Karpas-422 (cell line): ENCODE measurements around the gene CCDC152. TPM values are rescaled to one million over a fixed set of nuclear protein-coding genes. Genes with fewer than 3 reads are reported as not detected.
A peak's percentile ranks its signal among the peaks of the same experiment; 100 is the strongest.
"Not testable (repeated sequence)": the region's sequence is repeated elsewhere in the genome, so short reads cannot be mapped to it uniquely, and the experiment has no call there.

Experiments used
- DNase-seq: peaks from one replicate; pipeline ENCODE4 v3.0.0-alpha.2; 2015
- H2AFZ ChIP-seq: fragments of 200-600 bp; sonication (generic); 2 replicates; pipeline ENCODE4 v1.6.1; 2014; ENCODE audit warnings: antibody characterized with exemption, low read length, mixed read lengths
- H3K27ac ChIP-seq: fragments of 200-600 bp; sonication (generic); 2 replicates; pipeline ENCODE4 v1.5.1; 2014; ENCODE audit warnings: mild to moderate bottlenecking, low read length, moderate library complexity
- H3K27me3 ChIP-seq: fragments of 200-600 bp; sonication (generic); 2 replicates; pipeline ENCODE4 v1.6.1; 2014; ENCODE audit warnings: low read length, mixed read lengths
- H3K36me3 ChIP-seq: fragments of 200-600 bp; sonication (generic); 2 replicates; pipeline ENCODE4 v1.6.1; 2014; ENCODE audit warnings: low read length, mixed read lengths; ENCODE audit not compliant: insufficient read depth
- H3K4me1 ChIP-seq: fragments of 200-600 bp; sonication (generic); 2 replicates; pipeline ENCODE4 v1.6.1; 2014; ENCODE audit warnings: mild to moderate bottlenecking, low read length, mixed read lengths
- H3K4me2 ChIP-seq: fragments of 200-600 bp; sonication (generic); 2 replicates; pipeline ENCODE4 v1.6.1; 2014; ENCODE audit warnings: low read length, low read depth, mild to moderate bottlenecking; ENCODE audit not compliant: poor library complexity, severe bottlenecking
- H3K4me3 ChIP-seq: fragments of 200-600 bp; sonication (generic); 2 replicates; pipeline ENCODE4 v1.5.1; 2014; ENCODE audit warnings: mild to moderate bottlenecking, antibody characterized with exemption, low read length, mixed read lengths
- H3K79me2 ChIP-seq: fragments of 200-600 bp; sonication (generic); 2 replicates; pipeline ENCODE4 v1.6.1; 2014; ENCODE audit warnings: mild to moderate bottlenecking, low read length, mixed read lengths
- H3K9ac ChIP-seq: fragments of 200-600 bp; sonication (generic); 2 replicates; pipeline ENCODE4 v1.6.0; 2014; ENCODE audit warnings: low read length
- H3K9me2 ChIP-seq: fragments of 200-600 bp; sonication (generic), shearing (Covaris generic); replicated peaks from 2 replicates; pipeline ENCODE4 v1.6.0; 2014; ENCODE audit warnings: mild to moderate bottlenecking, low read length, moderate library complexity; ENCODE audit not compliant: insufficient read depth
- H3K9me3 ChIP-seq: fragments of 300-700, 200-600 bp; sonication (generic); 2 replicates; pipeline ENCODE4 v1.6.1; 2014; ENCODE audit warnings: low read length, mixed read lengths
- H4K20me1 ChIP-seq: fragments of 200-600 bp; sonication (generic); 2 replicates; pipeline ENCODE4 v1.6.1; 2014; ENCODE audit warnings: mild to moderate bottlenecking, antibody characterized with exemption, low read length, low read depth; ENCODE audit not compliant: insufficient read depth
- total RNA-seq: library from RNA; depleted of rRNA; stranded (reverse); fragments of >200 nt; shearing (Covaris generic); gene quantifications from 2 replicates; pipeline ENCODE4 v1.2.3, GENCODE V29; 2014; ENCODE audit warnings: low replicate concordance; rRNA removed

CCDC152 gene, protein sequence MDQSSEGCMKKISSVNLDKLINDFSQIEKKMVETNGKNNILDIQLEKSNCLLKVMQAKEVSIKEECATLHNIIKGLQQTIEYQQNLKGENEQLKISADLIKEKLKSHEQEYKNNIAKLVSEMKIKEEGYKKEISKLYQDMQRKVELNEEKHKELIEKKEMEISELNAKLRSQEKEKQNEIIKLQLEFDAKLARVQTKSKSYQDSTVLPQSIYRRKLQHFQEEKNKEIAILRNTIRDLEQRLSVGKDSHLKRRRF
- 3.6 and 20.8 TPM in 2 replicates for total RNA-seq

DNA sequence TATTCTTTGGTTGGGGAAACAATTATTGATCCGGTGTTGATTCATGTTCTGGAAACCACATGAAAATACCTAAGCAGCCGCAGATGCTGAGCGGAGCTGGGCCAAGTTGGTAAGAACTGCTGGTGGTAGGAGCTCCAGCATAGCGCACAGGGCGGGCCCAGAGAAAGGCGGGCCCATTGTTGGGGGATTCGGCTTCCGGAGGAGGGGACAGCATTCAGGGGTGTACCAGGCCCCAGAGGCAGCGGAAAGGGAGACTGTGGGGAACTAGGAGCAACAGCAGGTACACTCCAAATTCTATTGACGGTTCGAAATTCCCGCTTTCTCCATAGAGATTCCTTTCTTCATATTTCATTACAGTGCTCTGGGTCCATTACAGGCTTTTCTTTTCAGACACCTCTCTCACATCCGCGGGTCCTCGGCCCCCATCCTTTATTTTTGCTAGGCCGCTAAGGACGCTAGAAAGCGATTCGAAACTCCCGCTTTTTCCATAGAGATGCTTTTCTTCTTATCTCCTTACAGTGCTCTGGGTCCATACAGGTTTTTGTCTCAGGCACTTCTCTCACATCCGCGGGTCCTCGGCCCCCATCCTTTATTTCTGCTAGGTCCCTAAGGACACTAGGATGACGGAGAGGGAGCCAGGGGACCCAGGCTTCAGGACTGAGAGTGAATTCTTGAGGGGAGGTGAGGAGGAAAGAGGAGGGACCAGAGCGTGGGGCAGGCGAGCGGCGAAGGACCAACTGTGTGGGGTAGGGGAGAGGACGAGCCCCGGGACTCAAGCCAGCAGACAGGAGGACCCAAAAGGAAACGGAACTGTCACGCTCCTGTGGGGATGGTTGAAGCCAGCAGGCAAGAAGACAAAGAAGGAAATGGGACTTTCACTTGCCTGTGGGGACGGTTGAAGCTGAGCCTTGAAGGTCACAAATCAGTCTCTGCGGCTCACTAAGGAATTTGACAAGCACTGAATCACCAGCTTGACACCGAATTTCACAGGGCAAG is at the start of gene CCDC152:
Gene CCDC152, plus strand, starts transcription at position 213 of the 996 bp plus-strand sequence. CDS start 2,304 bp downstream, outside the sequence.
- H3K4me2 ChIP-seq: peak within 1 kb of the TSS; percentile 69
- H3K9me2 ChIP-seq: no peaks in the 10 kb centered on the region
- H3K9ac ChIP-seq: peak within 1 kb of the TSS; percentile 77
- no peaks in the 10 kb centered on the region for H3K36me3 ChIP-seq
- DNase-seq: peak; percentile 88
- no peaks in the 10 kb centered on the region for H3K9me3 ChIP-seq
- H3K79me2 ChIP-seq: peaks cover 22% of the 10 kb centered on the region
- peak within 1 kb of the TSS; percentile 89 for H2AFZ ChIP-seq
- no peaks in the 10 kb centered on the region for H4K20me1 ChIP-seq
- no peaks in the 10 kb centered on the region for H3K27me3 ChIP-seq
- peaks cover 14% of the 10 kb centered on the region for H3K4me1 ChIP-seq
- peak within 1 kb of the TSS; percentile 77 for H3K4me3 ChIP-seq
- no peak within 1 kb of the TSS for H3K27ac ChIP-seq

DNA sequence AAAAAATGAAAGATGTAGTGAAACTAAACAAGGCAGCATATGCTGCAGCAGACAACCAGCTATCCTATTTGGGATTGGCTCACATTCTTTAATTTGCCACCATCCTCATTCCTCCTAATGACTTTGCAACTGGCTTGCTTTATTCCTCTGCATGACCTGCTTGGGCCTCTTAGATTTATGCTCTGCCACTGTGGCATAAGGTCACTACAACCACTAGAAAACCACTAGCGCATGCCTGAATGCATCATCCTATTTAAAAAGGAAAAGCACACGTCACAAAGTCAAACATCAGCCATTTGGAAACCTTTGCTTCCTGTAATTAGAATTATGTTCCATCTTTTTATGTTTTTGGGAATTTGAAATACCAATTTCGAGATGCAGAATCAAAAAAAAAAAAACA is 40.8 kb upstream of the CCDC152 start:
- Histone ChIP-seq H3K27ac (no peak overlapping the region), H2AFZ (no peak overlapping the region), H3K9me2 (no peaks in the 10 kb centered on the region), H3K4me1 (no peaks in the 10 kb centered on the region), H3K36me3 (no peaks in the 10 kb centered on the region), H3K79me2 (no peaks in the 10 kb centered on the region), H3K4me3 (no peak overlapping the region), H3K9ac (no peak overlapping the region), H3K27me3 (no peaks in the 10 kb centered on the region), H3K9me3 (no peaks in the 10 kb centered on the region), H4K20me1 (no peaks in the 10 kb centered on the region), H3K4me2 (no peak overlapping the region)
- DNase-seq: no peak

DNA sequence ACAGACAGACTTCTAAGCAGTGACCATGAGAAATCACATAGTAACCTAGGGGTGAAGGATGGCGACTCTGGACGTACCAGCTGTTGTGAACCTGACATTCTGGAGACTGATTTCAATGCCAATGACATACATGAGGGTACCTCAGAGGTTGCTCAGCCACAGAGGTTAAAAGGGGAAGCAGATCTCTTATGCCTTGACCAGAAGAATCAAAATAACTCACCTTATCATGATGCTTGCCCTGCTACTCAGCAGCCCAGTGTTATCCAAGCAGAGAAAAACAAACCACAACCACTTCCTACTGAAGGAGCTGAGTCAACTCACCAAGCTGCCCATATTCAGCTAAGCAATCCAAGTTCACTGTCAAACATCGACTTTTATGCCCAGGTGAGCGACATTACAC is 38.0 kb upstream of the CCDC152 start:
- Histone ChIP-seq H2AFZ (no peak overlapping the region), H3K27ac (no peak overlapping the region), H3K27me3 (no peaks in the 10 kb centered on the region), H3K9me3 (no peaks in the 10 kb centered on the region), H3K4me1 (no peaks in the 10 kb centered on the region), H3K36me3 (no peaks in the 10 kb centered on the region), H4K20me1 (no peaks in the 10 kb centered on the region), H3K9ac (no peak overlapping the region), H3K4me3 (no peak overlapping the region), H3K79me2 (no peaks in the 10 kb centered on the region), H3K4me2 (no peak overlapping the region), H3K9me2 (no peaks in the 10 kb centered on the region)
- DNase-seq: no peak

DNA sequence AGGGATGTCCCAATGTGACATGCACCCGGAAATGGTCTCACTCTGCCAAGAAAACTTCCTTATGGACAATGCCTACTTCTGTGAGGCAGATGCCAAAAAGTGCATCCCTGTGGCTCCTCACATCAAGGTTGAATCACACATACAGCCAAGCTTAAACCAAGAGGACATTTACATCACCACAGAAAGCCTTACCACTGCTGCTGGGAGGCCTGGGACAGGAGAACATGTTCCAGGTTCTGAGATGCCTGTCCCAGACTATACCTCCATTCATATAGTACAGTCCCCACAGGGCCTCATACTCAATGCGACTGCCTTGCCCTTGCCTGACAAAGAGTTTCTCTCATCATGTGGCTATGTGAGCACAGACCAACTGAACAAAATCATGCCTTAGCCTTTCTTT is 37.6 kb upstream of the CCDC152 start:
- Histone ChIP-seq H3K9ac (no peak overlapping the region), H4K20me1 (no peaks in the 10 kb centered on the region), H3K27ac (no peak overlapping the region), H3K36me3 (no peaks in the 10 kb centered on the region), H3K9me2 (no peaks in the 10 kb centered on the region), H3K9me3 (no peaks in the 10 kb centered on the region), H3K79me2 (no peaks in the 10 kb centered on the region), H2AFZ (no peak overlapping the region), H3K4me1 (no peaks in the 10 kb centered on the region), H3K4me3 (no peak overlapping the region), H3K27me3 (no peaks in the 10 kb centered on the region), H3K4me2 (no peak overlapping the region)
- no peak for DNase-seq

DNA sequence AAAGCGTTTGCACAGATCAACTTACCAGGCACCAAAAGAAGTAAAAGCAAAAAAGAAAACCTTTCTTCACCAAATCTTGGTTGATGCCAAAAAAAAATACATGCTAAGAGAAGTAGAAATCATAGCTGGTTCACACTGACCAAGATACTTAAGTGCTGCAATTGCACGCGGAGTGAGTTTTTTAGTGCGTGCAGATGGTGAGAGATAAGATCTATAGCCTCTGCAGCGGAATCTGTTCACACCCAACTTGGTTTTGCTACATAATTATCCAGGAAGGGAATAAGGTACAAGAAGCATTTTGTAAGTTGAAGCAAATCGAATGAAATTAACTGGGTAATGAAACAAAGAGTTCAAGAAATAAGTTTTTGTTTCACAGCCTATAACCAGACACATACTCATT is 36.4 kb upstream of the CCDC152 start:
- Histone ChIP-seq H3K36me3 (no peaks in the 10 kb centered on the region), H2AFZ (no peak overlapping the region), H3K79me2 (no peaks in the 10 kb centered on the region), H3K9me2 (no peaks in the 10 kb centered on the region), H3K4me2 (no peak overlapping the region), H3K27me3 (no peaks in the 10 kb centered on the region), H4K20me1 (no peaks in the 10 kb centered on the region), H3K4me3 (no peak overlapping the region), H3K9ac (no peak overlapping the region), H3K4me1 (no peaks in the 10 kb centered on the region), H3K27ac (no peak overlapping the region), H3K9me3 (no peaks in the 10 kb centered on the region)
- no peak for DNase-seq

DNA sequence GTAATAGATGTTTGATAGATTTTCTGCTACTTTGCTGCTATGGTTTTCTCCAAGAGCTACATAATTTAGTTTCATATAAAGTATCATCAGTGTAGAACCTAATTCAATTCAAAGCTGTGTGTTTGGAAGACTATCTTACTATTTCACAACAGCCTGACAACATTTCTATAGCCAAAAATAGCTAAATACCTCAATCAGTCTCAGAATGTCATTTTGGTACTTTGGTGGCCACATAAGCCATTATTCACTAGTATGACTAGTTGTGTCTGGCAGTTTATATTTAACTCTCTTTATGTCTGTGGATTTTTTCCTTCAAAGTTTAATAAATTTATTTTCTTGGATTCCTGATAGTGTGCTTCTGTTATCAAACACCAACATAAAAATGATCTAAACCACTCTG is 35.1 kb upstream of the CCDC152 start:
- H2AFZ ChIP-seq: no peak overlapping the region
- H3K27ac ChIP-seq: no peak overlapping the region
- no peaks in the 10 kb centered on the region for H3K9me3 ChIP-seq
- H3K9me2 ChIP-seq: no peaks in the 10 kb centered on the region
- no peaks in the 10 kb centered on the region for H3K4me1 ChIP-seq
- H3K36me3 ChIP-seq: no peaks in the 10 kb centered on the region
- H3K79me2 ChIP-seq: no peaks in the 10 kb centered on the region
- no peak overlapping the region for H3K4me3 ChIP-seq
- no peak for DNase-seq
- H4K20me1 ChIP-seq: no peaks in the 10 kb centered on the region
- H3K9ac ChIP-seq: no peak overlapping the region
- H3K27me3 ChIP-seq: no peaks in the 10 kb centered on the region
- no peak overlapping the region for H3K4me2 ChIP-seq

DNA sequence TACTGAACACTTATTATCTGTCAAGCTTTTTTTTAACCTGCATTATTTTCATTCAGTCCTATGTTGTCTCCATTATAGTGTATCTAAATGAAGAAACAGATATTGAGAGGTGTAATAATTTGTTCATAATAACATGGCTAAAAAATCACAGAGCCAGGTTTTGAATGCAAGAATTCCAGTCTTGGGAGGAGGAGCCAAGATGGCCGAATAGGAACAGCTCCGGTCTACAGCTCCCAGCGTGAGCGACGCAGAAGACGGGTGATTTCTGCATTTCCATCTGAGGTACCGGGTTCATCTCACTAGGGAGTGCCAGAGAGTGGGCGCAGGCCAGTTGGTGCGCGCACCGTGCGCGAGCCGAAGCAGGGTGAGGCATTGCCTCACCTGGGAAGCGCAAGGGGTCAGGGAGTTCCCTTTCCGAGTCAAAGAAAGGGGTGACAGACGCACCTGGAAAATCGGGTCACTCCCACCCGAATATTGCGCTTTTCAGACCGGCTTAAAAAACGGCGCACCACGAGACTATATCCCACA is 22.0 kb upstream of the CCDC152 start:
- H3K9me3 ChIP-seq, H3K27me3 ChIP-seq, H2AFZ ChIP-seq, H3K4me3 ChIP-seq, H3K36me3 ChIP-seq, H3K4me1 ChIP-seq, H4K20me1 ChIP-seq, H3K4me2 ChIP-seq, H3K9me2 ChIP-seq, H3K27ac ChIP-seq, DNase-seq, H3K9ac ChIP-seq, H3K79me2 ChIP-seq: not testable (repeated sequence)

DNA sequence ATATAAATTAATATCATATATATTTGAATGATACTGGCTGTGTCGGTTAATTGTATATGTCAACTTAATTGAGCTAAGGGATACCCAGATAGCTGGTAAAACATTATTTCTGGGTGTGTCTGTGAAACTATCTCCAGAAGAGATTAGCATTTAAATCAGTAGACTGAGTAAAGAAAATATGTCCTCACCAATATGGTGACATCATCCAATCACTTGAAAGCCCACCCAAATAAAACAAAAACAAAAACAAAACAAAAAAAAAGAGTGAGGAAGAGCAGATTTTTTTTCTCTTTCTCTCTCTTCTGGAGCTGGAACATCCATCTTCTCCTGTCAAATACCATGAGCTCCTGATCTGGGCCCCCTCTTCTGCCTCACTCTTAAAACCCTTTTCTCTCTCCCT is 15.7 kb upstream of the CCDC152 start:
- Histone ChIP-seq H3K27ac (no peak overlapping the region), H2AFZ (no peak overlapping the region), H3K4me1 (no peaks in the 10 kb centered on the region), H3K4me2 (no peak overlapping the region), H3K9me3 (no peaks in the 10 kb centered on the region), H3K9ac (no peak overlapping the region), H3K27me3 (no peaks in the 10 kb centered on the region), H4K20me1 (no peaks in the 10 kb centered on the region), H3K4me3 (no peak overlapping the region), H3K9me2 (no peaks in the 10 kb centered on the region), H3K79me2 (no peaks in the 10 kb centered on the region), H3K36me3 (no peaks in the 10 kb centered on the region)
- no peak for DNase-seq
